ENCODE data around the gene SHC2. TPM values are rescaled to one million over a fixed set of nuclear protein-coding genes. Genes with fewer than 3 reads are reported as not detected.

SHC2 gene
- total and polyA plus RNA-seq, 9 of the 15 experiments (the other 6 are each of a cell fraction or from before 2014, with no cell fraction given): 0.14 to 0.36 (median 0.17) TPM; not detected in 5

DNA sequence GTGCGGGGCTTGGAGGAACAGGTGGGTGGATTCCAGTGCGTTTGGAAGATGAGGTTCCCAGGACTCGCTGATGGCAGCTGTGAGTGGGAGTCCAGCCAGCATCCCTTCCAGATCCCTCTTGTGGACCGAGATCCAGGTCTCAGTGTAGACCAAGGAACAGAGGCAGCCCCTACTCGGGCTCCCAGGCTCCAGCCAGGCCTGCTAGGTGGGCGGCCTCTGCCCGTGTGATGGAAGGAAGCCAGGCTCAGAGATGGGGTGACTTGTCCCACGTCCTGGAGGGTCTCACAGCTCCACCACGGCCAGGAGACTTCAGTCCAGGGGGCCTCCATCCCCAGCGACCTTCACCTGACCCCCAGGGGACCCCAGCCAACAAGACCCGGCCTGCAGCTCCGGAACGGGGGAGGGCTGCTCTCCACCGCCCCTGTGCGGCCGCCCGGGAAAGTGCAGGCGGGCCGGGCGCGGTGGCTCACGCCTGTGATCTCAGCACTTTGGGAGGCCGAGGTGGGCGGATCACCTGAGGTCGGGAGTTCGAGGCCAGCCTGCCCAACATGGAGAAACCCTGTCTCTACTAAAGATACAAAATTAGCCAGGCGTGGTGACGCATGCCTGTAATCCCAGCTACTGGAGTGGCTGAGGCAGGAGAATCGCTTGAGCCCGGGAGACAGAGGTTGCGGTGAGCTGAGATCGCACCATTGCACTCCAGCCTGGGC is 34.7 kb upstream of the SHC2 start (continued):
- TF ChIP-seq ZKSCAN1 (IDR thresholded peaks at IDR 0.05; ENCODE audit: low read depth, low read length) (no peak), STAT5B (CRISPR knock-in tag; IDR thresholded peaks at IDR 0.05) (no peak), ZNF274 (IDR thresholded peaks at IDR 0.05; ENCODE audit: borderline replicate concordance, low read depth, low read length) (no peak), DMBX1 (CRISPR knock-in tag; IDR thresholded peaks at IDR 0.05; ENCODE audit: borderline replicate concordance) (no peak), SAFB (IDR thresholded peaks at IDR 0.05; ENCODE audit: borderline replicate concordance, low read depth, low read length) (no peak), SREBF1 (IDR thresholded peaks at IDR 0.05; ENCODE audit: borderline replicate concordance, low read depth, low read length) (no peak), ZNF707 (CRISPR knock-in tag; conservative IDR thresholded peaks at IDR 0.05) (no peak), XRCC3 (IDR thresholded peaks at IDR 0.05) (no peak)
- TF ChIP-seq, protein P1, sequence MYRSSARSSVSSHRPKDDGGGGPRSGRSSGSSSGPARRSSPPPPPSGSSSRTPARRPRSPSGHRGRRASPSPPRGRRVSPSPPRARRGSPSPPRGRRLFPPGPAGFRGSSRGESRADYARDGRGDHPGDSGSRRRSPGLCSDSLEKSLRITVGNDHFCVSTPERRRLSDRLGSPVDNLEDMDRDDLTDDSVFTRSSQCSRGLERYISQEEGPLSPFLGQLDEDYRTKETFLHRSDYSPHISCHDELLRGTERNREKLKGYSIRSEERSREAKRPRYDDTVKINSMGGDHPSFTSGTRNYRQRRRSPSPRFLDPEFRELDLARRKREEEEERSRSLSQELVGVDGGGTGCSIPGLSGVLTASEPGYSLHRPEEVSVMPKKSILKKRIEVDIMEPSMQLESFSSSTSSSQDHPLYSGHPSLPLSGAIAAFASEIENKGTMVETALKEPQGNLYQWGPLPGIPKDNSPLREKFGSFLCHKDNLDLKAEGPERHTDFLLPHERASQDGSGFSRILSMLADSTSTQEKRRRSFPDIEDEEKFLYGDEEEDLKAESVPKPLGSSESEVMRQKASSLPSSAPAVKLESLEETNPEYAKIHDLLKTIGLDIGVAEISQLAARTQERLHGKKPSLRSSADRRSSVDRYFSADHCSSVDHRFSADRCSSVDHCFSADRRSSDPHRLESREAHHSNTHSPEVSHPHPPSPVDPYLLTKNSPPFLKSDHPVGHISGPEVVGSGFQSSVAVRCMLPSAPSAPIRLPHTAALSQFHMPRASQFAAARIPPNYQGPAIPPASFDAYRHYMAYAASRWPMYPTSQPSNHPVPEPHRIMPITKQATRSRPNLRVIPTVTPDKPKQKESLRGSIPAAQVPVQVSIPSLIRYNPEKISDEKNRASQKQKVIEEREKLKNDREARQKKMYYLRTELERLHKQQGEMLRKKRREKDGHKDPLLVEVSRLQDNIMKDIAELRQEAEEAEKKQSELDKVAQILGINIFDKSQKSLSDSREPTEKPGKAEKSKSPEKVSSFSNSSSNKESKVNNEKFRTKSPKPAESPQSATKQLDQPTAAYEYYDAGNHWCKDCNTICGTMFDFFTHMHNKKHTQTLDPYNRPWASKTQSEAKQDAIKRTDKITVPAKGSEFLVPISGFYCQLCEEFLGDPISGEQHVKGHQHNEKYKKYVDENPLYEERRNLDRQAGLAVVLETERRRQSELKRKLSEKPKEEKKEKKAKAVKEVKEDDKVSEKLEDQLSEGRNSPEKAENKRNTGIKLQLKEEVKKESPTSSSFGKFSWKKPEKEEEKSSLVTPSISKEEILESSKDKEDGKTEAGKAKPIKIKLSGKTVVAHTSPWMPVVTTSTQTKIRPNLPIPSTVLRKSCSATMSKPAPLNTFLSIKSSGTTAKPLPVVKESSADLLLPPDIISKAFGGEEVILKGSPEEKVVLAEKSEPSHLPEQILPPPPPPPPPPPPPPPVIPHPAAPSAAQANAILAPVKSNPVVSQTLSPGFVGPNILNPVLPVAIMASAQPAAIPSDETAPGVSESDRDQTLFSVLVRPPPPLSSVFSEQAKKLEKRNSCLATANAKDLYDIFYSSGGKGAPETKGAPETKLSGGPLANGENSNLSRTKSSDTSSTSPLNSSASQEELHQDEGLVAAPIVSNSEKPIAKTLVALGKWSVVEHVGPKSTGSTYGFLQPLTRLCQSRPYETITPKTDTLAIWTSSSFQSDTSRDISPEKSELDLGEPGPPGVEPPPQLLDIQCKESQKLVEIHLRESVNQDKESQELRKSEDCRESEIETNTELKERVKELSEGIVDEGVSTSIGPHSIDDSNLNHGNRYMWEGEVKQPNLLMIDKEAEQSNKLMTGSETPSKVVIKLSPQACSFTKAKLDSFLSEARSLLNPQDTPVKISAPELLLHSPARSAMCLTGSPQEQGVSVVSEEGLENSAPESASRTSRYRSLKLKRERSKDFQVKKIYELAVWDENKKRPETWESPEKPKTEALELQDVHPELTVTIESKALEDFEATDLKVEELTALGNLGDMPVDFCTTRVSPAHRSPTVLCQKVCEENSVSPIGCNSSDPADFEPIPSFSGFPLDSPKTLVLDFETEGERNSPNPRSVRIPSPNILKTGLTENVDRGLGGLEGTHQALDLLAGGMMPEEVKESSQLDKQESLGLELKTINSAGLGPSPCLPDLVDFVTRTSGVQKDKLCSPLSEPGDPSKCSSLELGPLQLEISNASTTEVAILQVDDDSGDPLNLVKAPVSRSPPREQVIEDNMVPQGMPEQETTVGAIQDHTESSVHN (IDR thresholded peaks at IDR 0.05; ENCODE audit: borderline replicate concordance in 1 of 2, low read depth in 1 of 2): no peak
- TF ChIP-seq, protein P2, sequence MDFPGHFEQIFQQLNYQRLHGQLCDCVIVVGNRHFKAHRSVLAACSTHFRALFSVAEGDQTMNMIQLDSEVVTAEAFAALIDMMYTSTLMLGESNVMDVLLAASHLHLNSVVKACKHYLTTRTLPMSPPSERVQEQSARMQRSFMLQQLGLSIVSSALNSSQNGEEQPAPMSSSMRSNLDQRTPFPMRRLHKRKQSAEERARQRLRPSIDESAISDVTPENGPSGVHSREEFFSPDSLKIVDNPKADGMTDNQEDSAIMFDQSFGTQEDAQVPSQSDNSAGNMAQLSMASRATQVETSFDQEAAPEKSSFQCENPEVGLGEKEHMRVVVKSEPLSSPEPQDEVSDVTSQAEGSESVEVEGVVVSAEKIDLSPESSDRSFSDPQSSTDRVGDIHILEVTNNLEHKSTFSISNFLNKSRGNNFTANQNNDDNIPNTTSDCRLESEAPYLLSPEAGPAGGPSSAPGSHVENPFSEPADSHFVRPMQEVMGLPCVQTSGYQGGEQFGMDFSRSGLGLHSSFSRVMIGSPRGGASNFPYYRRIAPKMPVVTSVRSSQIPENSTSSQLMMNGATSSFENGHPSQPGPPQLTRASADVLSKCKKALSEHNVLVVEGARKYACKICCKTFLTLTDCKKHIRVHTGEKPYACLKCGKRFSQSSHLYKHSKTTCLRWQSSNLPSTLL (IDR thresholded peaks at IDR 0.05): no peak
- TF ChIP-seq, protein P3, sequence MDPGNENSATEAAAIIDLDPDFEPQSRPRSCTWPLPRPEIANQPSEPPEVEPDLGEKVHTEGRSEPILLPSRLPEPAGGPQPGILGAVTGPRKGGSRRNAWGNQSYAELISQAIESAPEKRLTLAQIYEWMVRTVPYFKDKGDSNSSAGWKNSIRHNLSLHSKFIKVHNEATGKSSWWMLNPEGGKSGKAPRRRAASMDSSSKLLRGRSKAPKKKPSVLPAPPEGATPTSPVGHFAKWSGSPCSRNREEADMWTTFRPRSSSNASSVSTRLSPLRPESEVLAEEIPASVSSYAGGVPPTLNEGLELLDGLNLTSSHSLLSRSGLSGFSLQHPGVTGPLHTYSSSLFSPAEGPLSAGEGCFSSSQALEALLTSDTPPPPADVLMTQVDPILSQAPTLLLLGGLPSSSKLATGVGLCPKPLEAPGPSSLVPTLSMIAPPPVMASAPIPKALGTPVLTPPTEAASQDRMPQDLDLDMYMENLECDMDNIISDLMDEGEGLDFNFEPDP (CRISPR knock-in tag; IDR thresholded peaks at IDR 0.05): no peak
- TF ChIP-seq, protein P4, sequence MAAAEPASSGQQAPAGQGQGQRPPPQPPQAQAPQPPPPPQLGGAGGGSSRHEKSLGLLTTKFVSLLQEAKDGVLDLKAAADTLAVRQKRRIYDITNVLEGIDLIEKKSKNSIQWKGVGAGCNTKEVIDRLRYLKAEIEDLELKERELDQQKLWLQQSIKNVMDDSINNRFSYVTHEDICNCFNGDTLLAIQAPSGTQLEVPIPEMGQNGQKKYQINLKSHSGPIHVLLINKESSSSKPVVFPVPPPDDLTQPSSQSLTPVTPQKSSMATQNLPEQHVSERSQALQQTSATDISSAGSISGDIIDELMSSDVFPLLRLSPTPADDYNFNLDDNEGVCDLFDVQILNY (CRISPR knock-in tag; IDR thresholded peaks at IDR 0.05): no peak

All from K562 (cell line).